ENCODE results near the gene ZNF629. TPM values are rescaled to one million over a fixed set of nuclear protein-coding genes. Genes with fewer than 3 reads are reported as not detected.

Gene ZNF629
- total and polyA plus RNA-seq, 2 donors (not counting 1 experiment from before 2014, with no cell fraction given): 1.2 to 6.9 TPM

DNA sequence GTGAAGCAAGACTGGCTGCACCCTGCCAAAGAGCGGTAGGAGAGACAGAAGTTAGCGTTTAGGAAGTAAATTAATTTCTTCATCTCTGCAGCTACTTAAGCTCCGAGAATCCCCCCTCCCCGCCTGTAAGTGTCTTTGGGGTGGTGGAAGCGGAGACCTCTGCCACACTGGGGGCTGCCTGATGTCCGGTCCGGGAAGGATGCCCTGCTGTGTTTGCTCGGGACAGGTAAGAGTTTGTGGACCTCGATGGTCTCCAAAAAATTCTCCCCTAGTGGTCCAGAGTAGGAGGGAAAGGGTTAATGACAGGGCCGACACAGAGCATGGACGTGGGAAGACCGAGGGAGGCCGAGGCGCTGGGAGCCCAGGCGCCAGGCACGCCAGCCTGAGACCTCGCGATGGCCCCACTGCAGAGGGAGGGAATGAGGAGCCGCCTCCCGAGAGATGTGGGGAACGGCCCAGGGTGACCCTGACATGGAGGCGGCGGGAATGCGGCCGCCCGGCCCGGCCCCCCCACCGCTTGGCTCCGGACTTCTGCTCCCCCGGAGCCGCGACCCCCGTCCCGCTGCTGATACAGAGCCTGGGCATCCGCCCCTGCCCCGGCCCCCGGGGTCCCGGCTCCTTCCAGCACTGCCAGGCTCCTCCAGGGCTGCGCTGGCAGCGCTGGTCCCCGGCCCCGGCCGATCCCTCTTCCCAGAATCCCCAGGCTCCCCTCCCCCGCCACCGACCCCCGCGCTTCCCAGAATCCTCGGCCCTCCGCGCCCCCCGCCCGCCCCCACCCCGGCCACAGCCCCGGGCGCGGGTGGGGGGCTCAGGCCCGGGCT is 680 bp downstream of the ZNF629 start:
- TF ChIP-seq EZH2 (IDR thresholded peaks at IDR 0.05; ENCODE audit: borderline replicate concordance, insufficient read depth, low read depth, low read length, poor library complexity, severe bottlenecking): no peak
- TF ChIP-seq, protein P1, sequence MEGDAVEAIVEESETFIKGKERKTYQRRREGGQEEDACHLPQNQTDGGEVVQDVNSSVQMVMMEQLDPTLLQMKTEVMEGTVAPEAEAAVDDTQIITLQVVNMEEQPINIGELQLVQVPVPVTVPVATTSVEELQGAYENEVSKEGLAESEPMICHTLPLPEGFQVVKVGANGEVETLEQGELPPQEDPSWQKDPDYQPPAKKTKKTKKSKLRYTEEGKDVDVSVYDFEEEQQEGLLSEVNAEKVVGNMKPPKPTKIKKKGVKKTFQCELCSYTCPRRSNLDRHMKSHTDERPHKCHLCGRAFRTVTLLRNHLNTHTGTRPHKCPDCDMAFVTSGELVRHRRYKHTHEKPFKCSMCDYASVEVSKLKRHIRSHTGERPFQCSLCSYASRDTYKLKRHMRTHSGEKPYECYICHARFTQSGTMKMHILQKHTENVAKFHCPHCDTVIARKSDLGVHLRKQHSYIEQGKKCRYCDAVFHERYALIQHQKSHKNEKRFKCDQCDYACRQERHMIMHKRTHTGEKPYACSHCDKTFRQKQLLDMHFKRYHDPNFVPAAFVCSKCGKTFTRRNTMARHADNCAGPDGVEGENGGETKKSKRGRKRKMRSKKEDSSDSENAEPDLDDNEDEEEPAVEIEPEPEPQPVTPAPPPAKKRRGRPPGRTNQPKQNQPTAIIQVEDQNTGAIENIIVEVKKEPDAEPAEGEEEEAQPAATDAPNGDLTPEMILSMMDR (IDR thresholded peaks at IDR 0.05): no peak
- H2AFZ ChIP-seq (ENCODE audit: insufficient read depth, low read depth, low read length, poor library complexity, severe bottlenecking): peak overlapping the region; percentile 79

More for the DNA sequence above, 680 bp downstream of the ZNF629 start:
- Histone ChIP-seq H3K4me2 (replicated peaks; ENCODE audit: low read depth, low read length, poor library complexity, severe bottlenecking) (peak overlapping the region; percentile 96), H3K27me3 (replicated peaks in 1 of 4; ENCODE audit: control extremely low read depth in 1 of 4, control insufficient read depth in 3 of 4, insufficient read depth in 4 of 4, low read length in 3 of 4) (peaks cover 0 to 17% (median 4%) of the 10 kb centered on the region in 4 experiments), H3K9me3 (ENCODE audit: control extremely low read depth in 1 of 3, control insufficient read depth in 2 of 3, insufficient read depth in 1 of 3, low read length in 2 of 3) (no peaks in the 10 kb centered on the region), H3K79me2 (ENCODE audit: control insufficient read depth, insufficient read depth, low read length) (no peaks in the 10 kb centered on the region), H3K4me3 (ENCODE audit: control extremely low read depth in 1 of 5, extremely low read depth in 1 of 5, insufficient read depth in 1 of 5, low read depth in 2 of 5, low read length in 4 of 5) (peak overlapping the region in 4 of 5 experiments; percentile 75 to 84 (median 81)), H3K36me3 (replicated peaks in 1 of 2; ENCODE audit: control extremely low read depth in 1 of 2, control insufficient read depth in 1 of 2, extremely low read depth in 1 of 2, insufficient read depth in 2 of 2, low read length in 1 of 2) (no peaks in the 10 kb centered on the region), H4K20me1 (ENCODE audit: control insufficient read depth, insufficient read depth, low read length, poor library complexity, severe bottlenecking) (no peaks in the 10 kb centered on the region), H3K27ac (ENCODE audit: low read length in 2 of 2) (no peak overlapping the region), H3K9ac (ENCODE audit: low read length) (peak overlapping the region; percentile 76), H3K4me1 (ENCODE audit: control insufficient read depth in 2 of 2, insufficient read depth in 2 of 2, low read length in 2 of 2) (peaks cover 16 to 20% of the 10 kb centered on the region in 2 donors)
- Mint-ChIP-seq H3K9me3 (ENCODE audit: insufficient read depth) (no peaks in the 10 kb centered on the region), H3K4me1 (peaks cover 17% of the 10 kb centered on the region), H3K27ac (no peak overlapping the region), H3K27me3 (peaks cover 10% of the 10 kb centered on the region), H3K4me3 (peak overlapping the region; percentile 80)
- DNase-seq: peak; percentile 39
- CTCF ChIA-PET: interaction anchor here (1.0 kb wide), 2 partner anchors 19 to 58 kb away, joined by 3 to 9 read pairs; no protein-coding TSS in a partner anchor
- POLR2A ChIA-PET: interaction anchor here (1.6 kb wide), 1 partner anchor 19 kb away, joined by 15 read pairs; no protein-coding TSS in a partner anchor
- peak; percentile 45 for ATAC-seq (ENCODE audit: low read depth)
- intact Hi-C loops (cut with micrococcal nuclease): no loop called here
- WGBS (ENCODE audit: insufficient coverage): 3% methylated on average over 42 of the region's 57 CpGs

All from B cell (primary cell).